GM12865 (cell line): ENCODE data around the gene FOXF2.
"Not testable (repeated sequence)": the region's sequence is repeated elsewhere in the genome, so short reads cannot be mapped to it uniquely, and the experiment has no call there.

Source experiments
- DNase-seq: peaks from one replicate; pipeline ENCODE4 v3.0.0; 2010; ENCODE audit warnings: low read depth
- H3K4me3 ChIP-seq: 2 replicates; pipeline ENCODE4 v1.5.1; 2011; ENCODE audit warnings: mild to moderate bottlenecking, low read depth, low read length, control low read depth
- TF ChIP-seq, protein P1 (sequence below): IDR thresholded peaks from 2 replicates; pipeline ENCODE4 v1.5.1; 2011; ENCODE audit warnings: low read length, control low read depth, low read depth, inconsistent platforms; ENCODE audit not compliant: insufficient read depth; ENCODE audit errors: missing control alignments

Gene FOXF2

DNA sequence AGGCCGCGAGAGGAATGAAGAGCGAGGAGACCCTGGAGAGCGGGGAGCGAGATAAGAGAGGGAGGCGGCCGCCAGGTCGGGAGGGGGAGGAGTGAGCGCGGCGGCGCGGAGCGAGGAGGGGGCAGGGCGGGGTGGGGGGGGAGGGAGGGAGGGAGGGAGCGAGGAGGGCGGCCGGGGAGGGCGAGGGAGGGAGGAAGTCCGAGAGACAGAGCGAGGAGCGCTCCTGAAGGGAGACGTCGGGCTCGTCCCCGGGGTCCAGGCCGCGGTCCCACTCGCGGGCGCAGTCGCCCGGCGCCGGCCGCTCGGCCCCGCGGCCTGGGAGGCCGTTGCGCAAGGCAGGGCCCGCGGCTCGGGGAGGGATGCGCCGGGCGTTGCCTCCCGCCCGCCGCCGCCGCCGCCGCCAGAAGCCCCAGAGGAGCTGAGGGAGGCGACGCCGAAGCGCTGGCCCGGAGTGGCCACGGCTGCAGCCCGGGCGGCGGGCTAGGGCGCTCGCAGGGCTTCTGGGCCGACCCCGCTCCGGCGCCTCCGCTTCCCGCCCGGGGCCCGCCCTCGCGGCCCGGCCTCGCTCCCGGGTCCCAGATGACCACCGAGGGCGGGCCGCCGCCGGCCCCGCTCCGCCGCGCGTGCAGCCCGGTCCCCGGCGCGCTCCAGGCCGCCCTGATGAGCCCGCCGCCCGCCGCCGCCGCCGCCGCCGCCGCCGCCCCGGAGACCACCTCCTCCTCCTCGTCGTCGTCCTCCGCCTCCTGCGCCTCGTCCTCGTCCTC is at the start of gene FOXF2:
Gene FOXF2, plus strand, starts transcription at position 208 of the 764 bp plus-strand sequence. Its CDS starts 372 bp downstream, at position 580.
- H3K4me3 ChIP-seq = no peak within 1 kb of the TSS
- TF ChIP-seq, protein P1, sequence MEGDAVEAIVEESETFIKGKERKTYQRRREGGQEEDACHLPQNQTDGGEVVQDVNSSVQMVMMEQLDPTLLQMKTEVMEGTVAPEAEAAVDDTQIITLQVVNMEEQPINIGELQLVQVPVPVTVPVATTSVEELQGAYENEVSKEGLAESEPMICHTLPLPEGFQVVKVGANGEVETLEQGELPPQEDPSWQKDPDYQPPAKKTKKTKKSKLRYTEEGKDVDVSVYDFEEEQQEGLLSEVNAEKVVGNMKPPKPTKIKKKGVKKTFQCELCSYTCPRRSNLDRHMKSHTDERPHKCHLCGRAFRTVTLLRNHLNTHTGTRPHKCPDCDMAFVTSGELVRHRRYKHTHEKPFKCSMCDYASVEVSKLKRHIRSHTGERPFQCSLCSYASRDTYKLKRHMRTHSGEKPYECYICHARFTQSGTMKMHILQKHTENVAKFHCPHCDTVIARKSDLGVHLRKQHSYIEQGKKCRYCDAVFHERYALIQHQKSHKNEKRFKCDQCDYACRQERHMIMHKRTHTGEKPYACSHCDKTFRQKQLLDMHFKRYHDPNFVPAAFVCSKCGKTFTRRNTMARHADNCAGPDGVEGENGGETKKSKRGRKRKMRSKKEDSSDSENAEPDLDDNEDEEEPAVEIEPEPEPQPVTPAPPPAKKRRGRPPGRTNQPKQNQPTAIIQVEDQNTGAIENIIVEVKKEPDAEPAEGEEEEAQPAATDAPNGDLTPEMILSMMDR = no peak
- DNase-seq = no peak

DNA sequence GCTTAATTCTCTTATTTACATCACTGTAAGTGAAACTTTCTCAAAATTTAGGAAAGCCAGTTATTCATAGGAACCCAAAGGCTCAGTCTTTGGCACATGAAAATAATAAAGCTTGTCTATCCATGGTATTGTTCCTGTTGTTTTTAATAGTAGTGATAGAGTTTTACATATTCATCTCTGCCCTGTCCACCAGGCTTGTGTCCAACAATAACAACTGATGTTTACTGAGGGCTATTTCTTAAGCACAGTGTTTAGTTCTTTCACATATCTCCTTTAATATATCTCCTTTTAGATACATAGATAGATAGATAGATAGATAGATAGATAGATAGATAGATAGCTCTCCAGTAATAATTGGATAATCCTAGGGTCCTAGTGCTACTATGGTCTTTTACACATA is 43.3 kb upstream of the FOXF2 start:
- no peak for DNase-seq
- H3K4me3 ChIP-seq = no peak overlapping the region
- TF ChIP-seq, protein P1 = no peak

DNA sequence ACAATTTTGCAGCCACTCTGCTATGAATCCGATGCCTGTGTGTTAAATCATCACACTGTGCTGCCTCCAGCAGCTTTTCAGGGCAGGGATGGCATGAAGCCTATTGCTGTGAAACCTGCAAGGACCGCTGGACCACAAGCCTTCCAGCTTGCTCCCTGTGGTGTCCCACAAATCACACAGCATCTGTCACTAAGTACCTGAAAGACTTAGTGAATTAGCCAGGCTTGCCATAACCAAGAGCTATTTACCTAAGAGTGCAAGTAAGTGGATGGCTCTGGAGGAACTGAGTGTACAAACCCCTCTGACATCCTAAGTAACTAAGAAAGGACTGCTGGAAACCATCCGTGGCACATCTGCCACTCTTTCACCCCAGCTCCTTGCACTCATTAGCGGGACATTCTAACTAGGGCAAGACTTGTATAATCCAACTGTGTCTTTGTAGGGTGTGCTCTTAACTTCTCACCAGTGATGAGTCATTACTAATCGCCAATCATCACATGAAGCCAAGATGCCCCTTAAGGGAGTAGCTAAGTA is 42.8 kb upstream of the FOXF2 start:
- DNase-seq = no peak
- TF ChIP-seq, protein P1 = no peak
- no peak overlapping the region for H3K4me3 ChIP-seq

DNA sequence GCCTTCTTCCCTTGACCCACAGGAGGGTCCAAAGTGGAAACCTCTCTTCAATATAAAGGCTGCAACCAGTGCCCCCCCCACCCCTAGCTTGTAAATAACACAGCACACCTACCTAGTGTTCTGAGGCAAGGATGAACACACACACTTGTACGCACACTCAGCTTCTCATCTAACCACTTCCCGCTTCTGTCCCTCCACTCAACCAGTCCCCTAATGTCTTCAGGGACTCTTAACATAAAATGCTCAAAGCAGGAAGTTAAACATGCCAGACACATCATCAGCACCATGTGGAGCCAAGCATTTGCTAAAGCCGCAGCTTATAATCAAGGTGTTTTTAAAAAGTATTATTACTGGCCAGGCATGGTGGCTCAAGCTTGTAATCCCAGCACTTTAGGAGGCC is 42.2 kb upstream of the FOXF2 start:
- no peak for DNase-seq
- TF ChIP-seq, protein P1 = no peak

DNA sequence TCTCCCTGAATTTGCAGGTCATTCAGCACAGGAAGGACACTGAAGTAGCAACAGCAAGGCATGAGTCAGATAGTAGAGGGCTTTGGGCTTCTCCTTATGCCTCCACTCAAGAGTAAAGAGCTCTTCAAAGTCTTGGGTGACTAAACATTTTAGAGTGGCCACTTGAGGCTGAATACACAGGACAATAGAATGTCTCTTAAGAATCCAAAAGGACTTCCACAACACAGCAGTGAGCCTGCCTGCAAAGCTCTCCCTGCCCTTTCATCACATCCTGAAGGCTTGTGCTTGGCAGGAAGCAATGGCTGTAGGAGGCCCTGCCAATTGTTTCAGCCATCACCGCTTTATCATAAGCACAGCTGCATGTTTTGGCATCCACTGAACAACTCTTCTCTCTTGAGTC is 40.7 kb upstream of the FOXF2 start:
- TF ChIP-seq, protein P1 = no peak
- H3K4me3 ChIP-seq = no peak overlapping the region
- DNase-seq = no peak

More for the DNA sequence above, 42.2 kb upstream of the FOXF2 start:
- H3K4me3 ChIP-seq = no peak overlapping the region

- H3K4me3 ChIP-seq = no peak overlapping the region
- no peak for DNase-seq
- TF ChIP-seq, protein P1 = no peak
Observed at GRCh38 chr6:1349655-1350054, 39.7 kb upstream of the FOXF2 start.

GRCh38 chr6:1351381-1352008 is 37.9 kb upstream of the FOXF2 start:
- TF ChIP-seq, protein P1 = no peak
- no peak overlapping the region for H3K4me3 ChIP-seq
- DNase-seq = no peak

DNA sequence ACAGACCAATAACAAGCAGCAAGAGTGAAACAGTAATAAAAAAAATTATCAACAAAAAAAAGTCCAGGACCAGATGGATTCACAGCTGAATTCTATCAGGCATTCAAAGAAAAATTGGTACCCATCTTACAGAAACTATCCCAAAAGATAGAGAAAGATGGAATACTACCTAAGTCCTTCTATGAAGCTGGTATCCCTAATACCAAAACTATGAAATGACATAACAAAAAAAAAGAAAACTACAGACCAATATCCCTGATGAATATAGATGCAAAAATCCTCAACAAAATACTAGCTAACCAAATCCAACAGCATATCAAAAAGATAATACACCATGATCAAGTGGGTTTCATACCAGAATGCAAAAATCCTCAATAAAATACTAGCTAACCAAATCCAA is 34.3 kb upstream of the FOXF2 start:
- not testable (repeated sequence) for DNase-seq, H3K4me3 ChIP-seq

- not testable (repeated sequence) for DNase-seq, H3K4me3 ChIP-seq
Observed at GRCh38 chr6:1361717-1362116, 27.7 kb upstream of the FOXF2 start.
